IMR-90 (cell line): ENCODE results near the gene KRTAP9-1. TPM values are rescaled to one million over a fixed set of nuclear protein-coding genes. Genes with fewer than 3 reads are reported as not detected.

ENCODE experiments used
- ATAC-seq: fragments of 200-7000 bp; cut with Tn5 transposase; 2 replicates; pipeline ENCODE4 v1.9.1; 2020; ENCODE audit warnings: low read depth, mild to moderate bottlenecking, moderate library complexity
- BruUV-seq: library from RNA; stranded (reverse); fragments of 400-500 nt; replicated peaks from 2 replicates; lab custom pipeline; 2021; lab: Mats Ljungman, UMichigan
- CTCF ChIA-PET: fragments of 300-600 bp; formaldehyde crosslinking; extraction: SDS; loops from one replicate; lab custom pipeline; 2021; ENCODE audit warnings: antibody characterized with exemption; lab: Yijun Ruan, JAX
- POLR2A ChIA-PET: fragments of 300-600 bp; sonication (Branson Sonifier 250); formaldehyde crosslinking; loops from one replicate; lab custom pipeline; 2022; ENCODE audit warnings: antibody characterized with exemption; ENCODE audit not compliant: unreplicated experiment; lab: Charles Lee
- DNase-seq: peaks from one replicate; pipeline ENCODE4 v3.0.0; 2013
- H2AFZ ChIP-seq: replicated peaks from 2 replicates; pipeline ENCODE3; 2013; ENCODE audit warnings: low read length, mild to moderate bottlenecking; ENCODE audit not compliant: poor library complexity
- H2AK5ac ChIP-seq: 2 replicates; pipeline ENCODE4 v1.6.1; 2013; ENCODE audit warnings: low read depth, low read length, inconsistent platforms
- H2AK9ac ChIP-seq: replicated peaks from 2 replicates; pipeline ENCODE3; 2013; ENCODE audit warnings: mild to moderate bottlenecking, low read depth, low read length, moderate library complexity; ENCODE audit not compliant: poor library complexity
- H2BK120ac ChIP-seq: 2 replicates; pipeline ENCODE4 v1.6.1; 2013; ENCODE audit warnings: low read depth, low read length, inconsistent platforms
- H2BK15ac ChIP-seq: 3 replicates; pipeline ENCODE4 v1.6.1; 2013; ENCODE audit warnings: low read depth, low read length, inconsistent platforms
- H2BK20ac ChIP-seq: 2 replicates; pipeline ENCODE4 v1.6.1; 2013; ENCODE audit warnings: low read depth, mild to moderate bottlenecking, inconsistent platforms, low read length, moderate library complexity
- H2BK5ac ChIP-seq: 2 replicates; pipeline ENCODE4 v1.6.1; 2013; ENCODE audit warnings: mild to moderate bottlenecking, low read depth, low read length, inconsistent platforms; ENCODE audit not compliant: poor library complexity, severe bottlenecking
- H3K14ac ChIP-seq: replicated peaks from 2 replicates; pipeline ENCODE4 v1.6.1; 2013; ENCODE audit warnings: low read depth, low read length, inconsistent platforms
- H3K18ac ChIP-seq: 2 replicates; pipeline ENCODE4 v1.6.1; 2013; ENCODE audit warnings: low read depth, low read length, control low read depth
- H3K23ac ChIP-seq: 2 replicates; pipeline ENCODE4 v1.6.1; 2013; ENCODE audit warnings: low read depth, low read length, inconsistent platforms
- H3K27ac ChIP-seq: 2 replicates; pipeline ENCODE4 v1.5.1; 2013; ENCODE audit warnings: mild to moderate bottlenecking, control low read depth, low read length; ENCODE audit not compliant: insufficient read depth
- H3K27me3 ChIP-seq: 2 replicates; pipeline ENCODE4 v1.6.1; 2013; ENCODE audit warnings: low read length; ENCODE audit not compliant: control insufficient read depth, insufficient read depth
- H3K36me3 ChIP-seq: 2 replicates; pipeline ENCODE4 v1.6.1; 2013; ENCODE audit warnings: low read length, mixed read lengths; ENCODE audit not compliant: control insufficient read depth, insufficient read depth
- H3K4ac ChIP-seq: 2 replicates; pipeline ENCODE4 v1.6.1; 2013; ENCODE audit warnings: low read depth, low read length, inconsistent platforms
- H3K4me1 ChIP-seq: 2 replicates; pipeline ENCODE4 v1.6.1; 2013; ENCODE audit warnings: low read length, mixed read lengths; ENCODE audit not compliant: control insufficient read depth, insufficient read depth
- H3K4me2 ChIP-seq: 2 replicates; pipeline ENCODE4 v1.6.1; 2013; ENCODE audit warnings: low read depth, mild to moderate bottlenecking, control low read depth, low read length, moderate library complexity
- H3K4me3 ChIP-seq: 2 replicates; pipeline ENCODE4 v1.5.1; 2013; ENCODE audit warnings: low read depth, mild to moderate bottlenecking, control low read depth, low read length, moderate library complexity; ENCODE audit not compliant: insufficient read depth
- H3K56ac ChIP-seq: 2 replicates; pipeline ENCODE4 v1.6.1; 2013; ENCODE audit warnings: low read length, inconsistent platforms; ENCODE audit not compliant: insufficient read depth; ENCODE audit errors: extremely low read depth
- H3K79me1 ChIP-seq, 2 experiments: 2 replicates each; pipeline ENCODE4 v1.6.1; 2013; ENCODE audit warnings: low read length in 2 of 2, inconsistent platforms in 1 of 2, low read depth in 1 of 2
- H3K9ac ChIP-seq: 2 replicates; pipeline ENCODE4 v1.6.1; 2013; ENCODE audit warnings: low read depth, low read length, control low read depth
- H3K9me1 ChIP-seq: 2 replicates; pipeline ENCODE4 v1.6.1; 2013; ENCODE audit warnings: low read length, inconsistent platforms; ENCODE audit not compliant: insufficient read depth
- H3K9me3 ChIP-seq: 2 replicates; pipeline ENCODE4 v1.6.1; 2013; ENCODE audit warnings: low read length; ENCODE audit not compliant: control insufficient read depth, insufficient read depth
- H4K20me1 ChIP-seq: 2 replicates; pipeline ENCODE4 v1.6.1; 2013; ENCODE audit warnings: low read length, inconsistent platforms; ENCODE audit not compliant: insufficient read depth
- H4K5ac ChIP-seq: 2 replicates; pipeline ENCODE4 v1.6.1; 2013; ENCODE audit warnings: mild to moderate bottlenecking, low read depth, low read length, control low read depth
- H4K8ac ChIP-seq, 2 experiments: 2 replicates each; pipeline ENCODE4 v1.6.1; 2013; ENCODE audit warnings: low read depth in 2 of 2, low read length in 2 of 2, control low read depth in 1 of 2, inconsistent platforms in 1 of 2
- H4K91ac ChIP-seq: 2 replicates; pipeline ENCODE4 v1.6.1; 2013; ENCODE audit warnings: low read depth, low read length, inconsistent platforms; ENCODE audit not compliant: insufficient read depth
- BHLHE40 ChIP-seq: fragments of 150-350 bp; IDR thresholded peaks from 2 replicates; pipeline ENCODE4 v1.6.1; 2016; ENCODE audit warnings: mild to moderate bottlenecking, low read depth, low read length
- CHD1 ChIP-seq: IDR thresholded peaks from 2 replicates; pipeline ENCODE4 v1.6.1; 2012; ENCODE audit warnings: low read depth, low read length, improper control_type of control experiment
- FOS ChIP-seq: fragments of 150-350 bp; IDR thresholded peaks from 2 replicates; pipeline ENCODE4 v1.6.1; 2016; ENCODE audit warnings: low read depth, low read length
- MAFK ChIP-seq: IDR thresholded peaks from 2 replicates; pipeline ENCODE4 v1.6.1; 2012; ENCODE audit warnings: low read depth, low read length, improper control_type of control experiment
- MXI1 ChIP-seq: IDR thresholded peaks from 2 replicates; pipeline ENCODE4 v1.6.1; 2012; ENCODE audit warnings: low read depth, mild to moderate bottlenecking, low read length, moderate library complexity, borderline replicate concordance
- NFE2L2 ChIP-seq: fragments of 150-350 bp; IDR thresholded peaks from 2 replicates; pipeline ENCODE4 v1.6.1; 2016; ENCODE audit warnings: low read depth, mild to moderate bottlenecking, low read length
- RAD21 ChIP-seq: IDR thresholded peaks from 2 replicates; pipeline ENCODE4 v1.6.1; 2012; ENCODE audit warnings: low read length, improper control_type of control experiment
- RCOR1 ChIP-seq: IDR thresholded peaks from 2 replicates; pipeline ENCODE4 v1.6.1; 2012; ENCODE audit warnings: mild to moderate bottlenecking, low read length, improper control_type of control experiment; ENCODE audit not compliant: insufficient replicate concordance
- RFX5 ChIP-seq: IDR thresholded peaks from 2 replicates; pipeline ENCODE4 v1.8.0; 2012; ENCODE audit warnings: low read depth, mild to moderate bottlenecking, low read length, moderate library complexity
- SMC3 ChIP-seq: fragments of 150-350 bp; IDR thresholded peaks from 2 replicates; pipeline ENCODE4 v1.6.1; 2016; ENCODE audit warnings: low read depth, mild to moderate bottlenecking, antibody characterized with exemption, low read length, moderate library complexity
- WGBS, 2 experiments: methylation state at CpG; one replicate each; pipeline versions ENCODE4 v1.1.5 to v1.1.7; 2013; ENCODE audit warnings: missing lambda C conversion rate in 2 of 2; ENCODE audit not compliant: insufficient read length in 1 of 2; ENCODE audit errors: extremely low coverage in 2 of 2; 5-methylcytosine and 5-hydroxymethylcytosine counted together
- dilution Hi-C: fragments of 300-500 bp; cut with HindIII; formaldehyde crosslinking; loops from one replicate; pipeline ENCODE4 v1.14.3; 2018; ENCODE audit warnings: low sequenced_read_pairs; ENCODE audit not compliant: unreplicated experiment
- in situ Hi-C: fragments of 300-500 bp; cut with MboI; formaldehyde crosslinking; loops from 3 replicates; pipeline ENCODE4 v1.14.3; 2019; ENCODE audit warnings: low sequenced_read_pairs, inconsistent platforms, mixed read lengths
- intact Hi-C: fragments of 100-400 bp; cut with micrococcal nuclease; formaldehyde crosslinking; loops from 2 replicates; pipeline ENCODE4 v1.10.0; 2022
- polyA plus RNA-seq, 3 experiments: library from polyadenylated mRNA; depleted of rRNA; stranded (reverse); fragments of >200 nt; gene quantifications; 2 replicates each; pipeline ENCODE4 v1.2.3, GENCODE V29; 2012; ENCODE audit warnings: low replicate concordance in 1 of 3
- total RNA-seq: library from RNA; depleted of rRNA; stranded (reverse); fragments of >200 nt; gene quantifications from 2 replicates; pipeline ENCODE4 v1.2.3, GENCODE V29; 2012
- TF ChIP-seq, protein P1 (sequence below): fragments of 150-350 bp; IDR thresholded peaks from 2 replicates; pipeline ENCODE4 v1.6.1; 2017; ENCODE audit warnings: mild to moderate bottlenecking, antibody characterized with exemption, low read length, low read depth
- TF ChIP-seq, protein P2 (sequence below): fragments of 150-350 bp; IDR thresholded peaks from 2 replicates; pipeline ENCODE4 v1.6.1; 2016; ENCODE audit warnings: low read depth, mild to moderate bottlenecking, low read length, moderate library complexity, borderline replicate concordance
- TF ChIP-seq, protein P3 (sequence below): conservative IDR thresholded peaks from 2 replicates; pipeline ENCODE4 v1.5.1; 2012; ENCODE audit warnings: mild to moderate bottlenecking, low read depth, low read length, improper control_type of control experiment

The KRTAP9-1 gene
- total and polyA plus RNA-seq, 2 of the 4 experiments (the other 2 are of a cell fraction) = not detected

DNA sequence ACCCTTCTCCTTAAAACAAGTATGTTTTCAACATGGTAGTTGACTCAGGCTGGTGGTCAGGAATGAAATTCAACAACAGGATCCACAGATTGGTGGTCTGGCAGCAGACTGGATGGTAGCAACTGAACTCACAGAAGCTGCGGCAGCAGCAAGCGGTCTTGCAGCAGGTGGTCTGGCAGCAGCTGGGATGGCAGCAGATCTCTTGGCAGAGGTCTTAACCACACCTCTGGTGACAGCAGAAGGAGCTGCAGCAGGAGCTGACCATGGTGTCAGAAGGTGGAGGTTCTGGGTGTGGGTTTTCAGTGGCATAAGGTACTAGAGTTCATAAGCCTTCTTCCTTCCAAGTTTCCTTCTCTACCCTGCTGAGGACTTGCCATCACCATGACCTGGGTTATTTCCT, 2.8 kb upstream of the KRTAP9-1 start:
- no peak overlapping the region for H2BK120ac ChIP-seq
- no peak overlapping the region for H2BK20ac ChIP-seq
- H3K27me3 ChIP-seq = peaks cover 6% of the 10 kb centered on the region
- dilution Hi-C loops (no loop called here), intact Hi-C loops (no loop called here), in situ Hi-C loops (no loop called here)
- no peak overlapping the region for H3K56ac ChIP-seq
- CTCF ChIA-PET = no interaction called here
- ATAC-seq = no peak
- H3K14ac ChIP-seq = no peak overlapping the region
- H4K91ac ChIP-seq = no peak overlapping the region
- no peak overlapping the region for H2AK9ac ChIP-seq
- H4K20me1 ChIP-seq = no peaks in the 10 kb centered on the region
- H3K9ac ChIP-seq = no peak overlapping the region
- H2AK5ac ChIP-seq = no peak overlapping the region
- no peaks in the 10 kb centered on the region for H3K79me1 ChIP-seq
- no peak overlapping the region for H4K5ac ChIP-seq
- no peak overlapping the region for H3K4me2 ChIP-seq
- no peak overlapping the region for H3K18ac ChIP-seq
- no peaks in the 10 kb centered on the region for H3K9me1 ChIP-seq
- BruUV-seq = no TSS peak
- POLR2A ChIA-PET = no interaction called here
- WGBS, 2 experiments = 100% methylated on average over 1 of the region's 2 CpGs; no CpG with 5 or more reads in 1 of the 2 experiments
- H2BK15ac ChIP-seq = no peak overlapping the region
- H3K9me3 ChIP-seq = no peaks in the 10 kb centered on the region; the same call in 1 of the 2 replicates
- H3K36me3 ChIP-seq = no peaks in the 10 kb centered on the region
- no peak for DNase-seq
- H3K4ac ChIP-seq = no peak overlapping the region
- no peak overlapping the region for H3K4me3 ChIP-seq
- H3K27ac ChIP-seq = no peak overlapping the region
- TF ChIP-seq BHLHE40 (no peak), NFE2L2 (no peak), RCOR1 (no peak), RFX5 (no peak), RAD21 (no peak), SMC3 (no peak), FOS (no peak), MAFK (no peak), CHD1 (no peak), MXI1 (no peak)
- TF ChIP-seq, protein P1, sequence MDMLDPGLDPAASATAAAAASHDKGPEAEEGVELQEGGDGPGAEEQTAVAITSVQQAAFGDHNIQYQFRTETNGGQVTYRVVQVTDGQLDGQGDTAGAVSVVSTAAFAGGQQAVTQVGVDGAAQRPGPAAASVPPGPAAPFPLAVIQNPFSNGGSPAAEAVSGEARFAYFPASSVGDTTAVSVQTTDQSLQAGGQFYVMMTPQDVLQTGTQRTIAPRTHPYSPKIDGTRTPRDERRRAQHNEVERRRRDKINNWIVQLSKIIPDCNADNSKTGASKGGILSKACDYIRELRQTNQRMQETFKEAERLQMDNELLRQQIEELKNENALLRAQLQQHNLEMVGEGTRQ = no peak
- TF ChIP-seq, protein P2, sequence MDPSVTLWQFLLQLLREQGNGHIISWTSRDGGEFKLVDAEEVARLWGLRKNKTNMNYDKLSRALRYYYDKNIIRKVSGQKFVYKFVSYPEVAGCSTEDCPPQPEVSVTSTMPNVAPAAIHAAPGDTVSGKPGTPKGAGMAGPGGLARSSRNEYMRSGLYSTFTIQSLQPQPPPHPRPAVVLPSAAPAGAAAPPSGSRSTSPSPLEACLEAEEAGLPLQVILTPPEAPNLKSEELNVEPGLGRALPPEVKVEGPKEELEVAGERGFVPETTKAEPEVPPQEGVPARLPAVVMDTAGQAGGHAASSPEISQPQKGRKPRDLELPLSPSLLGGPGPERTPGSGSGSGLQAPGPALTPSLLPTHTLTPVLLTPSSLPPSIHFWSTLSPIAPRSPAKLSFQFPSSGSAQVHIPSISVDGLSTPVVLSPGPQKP = no peak
- TF ChIP-seq, protein P3, sequence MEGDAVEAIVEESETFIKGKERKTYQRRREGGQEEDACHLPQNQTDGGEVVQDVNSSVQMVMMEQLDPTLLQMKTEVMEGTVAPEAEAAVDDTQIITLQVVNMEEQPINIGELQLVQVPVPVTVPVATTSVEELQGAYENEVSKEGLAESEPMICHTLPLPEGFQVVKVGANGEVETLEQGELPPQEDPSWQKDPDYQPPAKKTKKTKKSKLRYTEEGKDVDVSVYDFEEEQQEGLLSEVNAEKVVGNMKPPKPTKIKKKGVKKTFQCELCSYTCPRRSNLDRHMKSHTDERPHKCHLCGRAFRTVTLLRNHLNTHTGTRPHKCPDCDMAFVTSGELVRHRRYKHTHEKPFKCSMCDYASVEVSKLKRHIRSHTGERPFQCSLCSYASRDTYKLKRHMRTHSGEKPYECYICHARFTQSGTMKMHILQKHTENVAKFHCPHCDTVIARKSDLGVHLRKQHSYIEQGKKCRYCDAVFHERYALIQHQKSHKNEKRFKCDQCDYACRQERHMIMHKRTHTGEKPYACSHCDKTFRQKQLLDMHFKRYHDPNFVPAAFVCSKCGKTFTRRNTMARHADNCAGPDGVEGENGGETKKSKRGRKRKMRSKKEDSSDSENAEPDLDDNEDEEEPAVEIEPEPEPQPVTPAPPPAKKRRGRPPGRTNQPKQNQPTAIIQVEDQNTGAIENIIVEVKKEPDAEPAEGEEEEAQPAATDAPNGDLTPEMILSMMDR = no peak
- no peak overlapping the region for H2AFZ ChIP-seq
- no peak overlapping the region for H2BK5ac ChIP-seq
- no peak overlapping the region for H3K23ac ChIP-seq
- no peak overlapping the region for H4K8ac ChIP-seq
- no peaks in the 10 kb centered on the region for H3K4me1 ChIP-seq
